MM.1S (cell line): ENCODE data around the gene ZFHX3.

ENCODE experiments used
- DNase-seq: peaks from one replicate; pipeline ENCODE4 v3.0.0-alpha.2; 2015
- H2AFZ ChIP-seq: fragments of 300-600 bp; sonication (generic); 2 replicates; pipeline ENCODE4 v1.6.0; 2016; ENCODE audit warnings: antibody characterized with exemption, low read length
- H3F3A ChIP-seq: fragments of 300-600 bp; sonication (generic); 2 replicates; pipeline ENCODE4 v1.6.1; 2016; ENCODE audit warnings: mild to moderate bottlenecking, antibody characterized with exemption, low read length, moderate library complexity, mixed read lengths; ENCODE audit not compliant: insufficient read depth
- H3K27ac ChIP-seq: fragments of 300-600 bp; sonication (generic); 2 replicates; pipeline ENCODE4 v1.5.1; 2016; ENCODE audit warnings: mild to moderate bottlenecking, low read length
- H3K27me3 ChIP-seq: fragments of 300-600 bp; sonication (generic); replicated peaks from 2 replicates; pipeline ENCODE4 v1.6.0; 2016; ENCODE audit warnings: low read length; ENCODE audit not compliant: insufficient read depth
- H3K36me3 ChIP-seq: fragments of 300-600 bp; sonication (generic); replicated peaks from 2 replicates; pipeline ENCODE4 v1.6.1; 2016; ENCODE audit warnings: mild to moderate bottlenecking, low read length, mixed read lengths; ENCODE audit not compliant: insufficient read depth
- H3K4me1 ChIP-seq: fragments of 300-600 bp; sonication (generic); 2 replicates; pipeline ENCODE4 v1.6.1; 2016; ENCODE audit warnings: low read length, mixed read lengths
- H3K4me2 ChIP-seq: fragments of 300-600 bp; sonication (generic); 2 replicates; pipeline ENCODE4 v1.6.0; 2016; ENCODE audit warnings: low read depth, low read length
- H3K4me3 ChIP-seq: fragments of 300-600 bp; sonication (generic); 2 replicates; pipeline ENCODE4 v1.5.1; 2016; ENCODE audit warnings: low read length, mixed read lengths
- H3K79me2 ChIP-seq: fragments of 300-600 bp; sonication (generic); 2 replicates; pipeline ENCODE4 v1.6.1; 2016; ENCODE audit warnings: mixed run types, low read length, mixed read lengths
- H3K9ac ChIP-seq: fragments of 300-600 bp; sonication (generic); 2 replicates; pipeline ENCODE4 v1.6.1; 2016; ENCODE audit warnings: low read length, mixed read lengths
- H3K9me2 ChIP-seq: fragments of 300-600 bp; sonication (generic); replicated peaks from 2 replicates; pipeline ENCODE4 v1.6.1; 2016; ENCODE audit warnings: mild to moderate bottlenecking, low read length, mixed read lengths; ENCODE audit not compliant: insufficient read depth
- H3K9me3 ChIP-seq: fragments of 300-600 bp; sonication (generic); replicated peaks from 2 replicates; pipeline ENCODE4 v1.6.1; 2016; ENCODE audit warnings: mild to moderate bottlenecking, low read length, mixed read lengths; ENCODE audit not compliant: insufficient read depth
- H4K20me1 ChIP-seq: fragments of 300-600 bp; sonication (generic); 2 replicates; pipeline ENCODE4 v1.6.1; 2016; ENCODE audit warnings: mild to moderate bottlenecking, low read length, moderate library complexity, mixed read lengths; ENCODE audit not compliant: insufficient read depth
- CTCF ChIP-seq: fragments of 300-600 bp; sonication (generic); IDR thresholded peaks from 2 replicates; pipeline ENCODE4 v1.5.1; 2016; ENCODE audit warnings: antibody characterized with exemption, low read length, mixed read lengths
- EZH2 ChIP-seq: fragments of 300-600 bp; sonication (generic); optimal IDR thresholded peaks from 2 replicates; pipeline ENCODE3; 2017; ENCODE audit warnings: low read depth, mild to moderate bottlenecking, antibody characterized with exemption, low read length, mixed read lengths
- EZH2phosphoT487 ChIP-seq: fragments of 300-600 bp; sonication (generic); IDR thresholded peaks from 2 replicates; pipeline ENCODE4 v1.6.1; 2018; ENCODE audit warnings: antibody characterized with exemption, low read length

ZFHX3 gene

GRCh38 chr16:72847187-72848027, 200.5 kb downstream of the ZFHX3 start:
- DNase-seq, result no peak

GRCh38 chr16:72846594-72846993, 201.3 kb downstream of the ZFHX3 start:
- H3K4me3 ChIP-seq, result no peak overlapping the region
- no peaks in the 10 kb centered on the region for H3K79me2 ChIP-seq
- H2AFZ ChIP-seq, result no peak overlapping the region
- no peak overlapping the region for H3K4me2 ChIP-seq
- no peaks in the 10 kb centered on the region for H3K36me3 ChIP-seq
- no peak overlapping the region for H3K27ac ChIP-seq
- no peaks in the 10 kb centered on the region for H3K9me3 ChIP-seq
- no peaks in the 10 kb centered on the region for H3K27me3 ChIP-seq
- TF ChIP-seq EZH2, result no peak
- no peak for TF ChIP-seq EZH2phosphoT487
- no peak for TF ChIP-seq CTCF
- no peaks in the 10 kb centered on the region for H4K20me1 ChIP-seq
- no peaks in the 10 kb centered on the region for H3K9me2 ChIP-seq
- H3K4me1 ChIP-seq, result 0 out of 2 replicates have a peak, but pooled peaks cover 7% of the 10 kb centered on the region
- H3K9ac ChIP-seq, result no peak overlapping the region
- DNase-seq, result no peak
- no peaks in the 10 kb centered on the region for H3F3A ChIP-seq

More at GRCh38 chr16:72847187-72848027, 200.5 kb downstream of the ZFHX3 start:
- Histone ChIP-seq H3K36me3 (no peaks in the 10 kb centered on the region), H3K4me1 (0 out of 2 replicates have a peak, but pooled peaks cover 7% of the 10 kb centered on the region), H3K27ac (no peak overlapping the region), H3K9me2 (no peaks in the 10 kb centered on the region), H3K9ac (no peak overlapping the region), H3K4me2 (no peak overlapping the region), H3K9me3 (no peaks in the 10 kb centered on the region), H4K20me1 (no peaks in the 10 kb centered on the region), H3K4me3 (no peak overlapping the region), H3F3A (no peaks in the 10 kb centered on the region), H3K27me3 (no peaks in the 10 kb centered on the region), H2AFZ (no peak overlapping the region), H3K79me2 (no peaks in the 10 kb centered on the region)
- TF ChIP-seq EZH2 (no peak), EZH2phosphoT487 (no peak), CTCF (no peak; the same call in 1 of the 2 replicates)

- Histone ChIP-seq H2AFZ (no peak overlapping the region), H3K27ac (no peak overlapping the region), H4K20me1 (no peaks in the 10 kb centered on the region), H3F3A (no peaks in the 10 kb centered on the region), H3K4me3 (no peak overlapping the region), H3K9me2 (no peaks in the 10 kb centered on the region), H3K9me3 (no peaks in the 10 kb centered on the region), H3K27me3 (no peaks in the 10 kb centered on the region), H3K79me2 (no peaks in the 10 kb centered on the region), H3K4me2 (no peak overlapping the region), H3K36me3 (no peaks in the 10 kb centered on the region), H3K4me1 (0 out of 2 replicates have a peak, but pooled peaks cover 7% of the 10 kb centered on the region), H3K9ac (no peak overlapping the region)
- no peak for DNase-seq
- TF ChIP-seq EZH2phosphoT487, result no peak
- no peak for TF ChIP-seq EZH2
- no peak for TF ChIP-seq CTCF
These were observed 202.5 kb downstream of the ZFHX3 start for GRCh38 chr16:72845322-72846020.
